Measurements from ENCODE around the gene IKZF1.
"Not testable (repeated sequence)": the region's sequence is repeated elsewhere in the genome, so short reads cannot be mapped to it uniquely, and the experiment has no call there.

IKZF1 gene

DNA sequence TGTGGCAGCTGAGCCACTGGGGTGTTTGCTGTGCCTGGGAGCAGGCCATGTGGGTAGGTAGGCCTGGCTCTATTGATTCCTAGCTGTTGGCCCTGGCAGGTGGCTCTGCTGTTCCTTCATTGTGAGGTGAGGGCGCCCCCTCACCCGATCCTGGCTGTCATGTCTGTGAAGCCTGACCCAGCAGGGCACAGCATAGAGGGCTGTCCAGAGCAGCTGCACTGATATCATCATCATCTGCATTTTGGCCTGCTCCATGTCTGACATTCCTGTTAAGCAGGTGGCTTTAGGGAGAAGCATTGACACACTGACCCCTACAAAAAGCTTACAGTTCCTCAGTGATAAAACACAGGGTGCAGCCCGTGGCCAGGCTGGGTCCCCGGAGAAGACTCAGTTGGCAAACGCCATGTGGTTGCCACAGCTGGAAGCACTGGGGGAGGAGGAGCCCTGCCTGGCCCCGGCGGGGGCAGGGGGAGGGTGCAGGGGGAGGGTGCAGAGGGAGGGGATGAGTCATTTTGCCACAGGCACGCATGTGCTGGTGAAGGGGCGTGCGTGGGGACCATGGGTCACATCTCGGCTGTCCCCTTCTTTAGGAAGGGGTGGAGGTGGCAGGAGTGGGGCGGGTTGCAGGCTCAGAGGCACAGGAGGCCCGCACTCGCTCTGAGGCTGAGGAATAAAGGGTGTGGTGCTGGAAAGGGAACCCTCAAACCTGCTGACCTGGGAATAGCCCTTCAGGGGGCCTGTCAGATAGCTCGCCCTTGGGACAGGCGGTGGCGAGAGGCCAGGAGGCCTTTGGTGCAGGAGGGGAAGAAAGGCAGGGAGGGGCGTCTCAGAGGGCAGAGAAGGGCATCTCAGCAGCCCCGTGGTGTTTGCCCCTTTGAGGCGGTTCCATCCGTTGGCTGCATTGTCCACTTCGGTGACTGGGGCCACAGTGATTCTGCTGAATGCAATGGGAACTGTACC lies 31.6 kb downstream of the IKZF1 start:
- peak; percentile 81 for DNase-seq

DNA sequence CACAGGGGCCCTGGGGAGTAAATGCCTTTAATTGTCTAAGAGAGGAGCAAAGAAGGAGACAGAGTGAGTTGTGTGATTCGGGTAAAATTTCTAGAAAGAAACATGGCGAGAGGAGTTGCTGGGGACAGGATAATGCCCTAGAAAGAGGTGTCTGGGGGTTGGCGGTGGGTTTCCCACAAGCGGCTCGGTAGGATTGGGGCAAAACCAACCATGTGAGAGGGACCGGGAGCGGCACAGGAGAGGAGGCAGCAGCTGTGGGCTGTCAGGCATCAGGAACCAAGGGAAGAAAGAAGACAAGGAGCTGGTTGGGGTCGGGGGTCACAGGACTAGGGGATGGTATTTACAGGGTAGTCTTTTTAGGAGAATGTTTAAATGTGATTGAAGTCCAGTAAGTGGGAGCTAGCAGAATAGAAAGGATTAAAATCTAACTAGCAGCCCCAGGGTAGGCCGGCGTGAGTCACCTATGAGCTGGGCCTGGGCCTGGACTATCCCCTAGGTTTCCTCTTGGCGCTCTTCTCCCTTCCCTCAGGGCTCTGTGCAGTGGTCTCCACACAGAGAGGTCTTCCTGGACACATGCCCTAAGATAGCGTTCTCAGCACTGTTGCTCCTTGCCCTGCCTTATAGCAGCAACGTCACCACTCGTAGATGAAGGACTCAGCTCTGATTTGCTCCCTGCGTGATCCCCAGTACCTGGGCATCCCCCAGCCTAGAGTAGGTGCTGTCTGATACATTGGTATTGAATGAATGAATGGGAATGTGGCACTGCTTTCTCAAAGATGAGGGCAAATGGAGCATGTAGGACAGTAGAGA lies 32.6 kb downstream of the IKZF1 start:
- DNase-seq = no peak

GRCh38 chr7:50339472-50339871 lies 35.0 kb downstream of the IKZF1 start:
- not testable (repeated sequence) for DNase-seq

GRCh38 chr7:50339990-50340500 lies 35.5 kb downstream of the IKZF1 start:
- peak; percentile 45 for DNase-seq

- DNase-seq = no peak
These were observed 37.2 kb downstream of the IKZF1 start for GRCh38 chr7:50341724-50342123.

DNA sequence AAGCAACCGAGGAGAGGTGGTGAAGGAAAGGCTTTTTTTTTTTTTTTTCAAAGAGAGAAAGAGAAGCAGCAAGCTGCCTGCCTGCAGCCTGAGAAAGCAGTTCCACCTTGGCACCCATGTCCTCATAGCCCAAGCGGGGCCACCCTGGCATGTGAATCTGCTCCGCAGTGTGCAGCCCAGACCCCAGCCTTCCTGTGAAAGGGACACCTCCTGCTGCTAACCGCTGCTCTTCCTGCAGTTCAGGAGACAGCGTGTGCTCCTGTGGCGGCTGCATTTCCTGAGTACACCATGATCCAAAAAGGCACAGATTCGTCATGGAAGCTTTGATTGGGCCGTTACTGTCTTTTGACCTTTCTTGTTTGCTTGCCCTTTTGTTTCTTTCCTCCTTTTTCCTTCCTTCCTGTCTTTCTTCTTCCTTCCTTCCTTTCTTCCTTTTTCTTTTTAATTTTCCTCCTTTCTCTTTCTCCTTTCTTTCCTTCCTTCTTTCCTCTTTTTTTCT lies 38.1 kb downstream of the IKZF1 start:
- DNase-seq = peak; percentile 44

GRCh38 chr7:50346545-50347497 lies 42.3 kb downstream of the IKZF1 start:
- DNase-seq = no peak

- no peak for DNase-seq
These were observed 43.2 kb downstream of the IKZF1 start for GRCh38 chr7:50347693-50348092.

DNA sequence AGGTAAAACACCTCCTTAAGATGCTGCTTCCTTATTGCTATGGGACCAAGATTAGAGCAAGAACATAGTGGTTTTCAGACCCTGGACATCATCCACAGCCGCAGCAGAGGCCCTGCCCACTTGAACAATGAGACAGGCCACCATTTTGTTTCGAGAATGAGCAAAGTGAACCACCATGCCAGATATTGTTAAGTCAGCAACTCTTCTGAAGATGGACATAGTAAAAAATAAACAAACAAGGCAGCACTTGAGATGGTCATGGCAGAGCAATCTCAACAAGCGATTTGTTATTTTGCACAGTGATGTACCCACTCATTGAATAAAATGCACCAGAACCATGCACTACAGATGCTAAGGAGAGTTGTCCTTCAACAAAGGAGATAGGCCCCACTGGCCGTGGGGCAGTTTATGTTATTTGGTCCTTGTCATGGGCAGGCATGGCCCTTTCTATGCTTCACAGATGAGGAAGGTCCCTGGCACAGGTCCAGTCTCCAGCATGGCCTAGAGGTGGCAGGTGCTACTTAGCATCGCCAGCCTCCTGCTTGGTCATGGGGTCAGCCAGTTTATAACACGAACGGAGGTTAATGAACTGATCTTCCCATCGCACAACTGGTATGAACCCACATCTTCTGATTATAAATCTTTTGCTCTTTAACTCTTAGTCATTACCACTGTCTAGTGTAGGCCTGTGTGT lies 44.1 kb downstream of the IKZF1 start:
- no peak for DNase-seq

- DNase-seq = no peak
These were observed 44.9 kb downstream of the IKZF1 start for GRCh38 chr7:50349399-50349798.

- DNase-seq = peak; percentile 53
These were observed 45.7 kb downstream of the IKZF1 start for GRCh38 chr7:50349963-50350944.

DNA sequence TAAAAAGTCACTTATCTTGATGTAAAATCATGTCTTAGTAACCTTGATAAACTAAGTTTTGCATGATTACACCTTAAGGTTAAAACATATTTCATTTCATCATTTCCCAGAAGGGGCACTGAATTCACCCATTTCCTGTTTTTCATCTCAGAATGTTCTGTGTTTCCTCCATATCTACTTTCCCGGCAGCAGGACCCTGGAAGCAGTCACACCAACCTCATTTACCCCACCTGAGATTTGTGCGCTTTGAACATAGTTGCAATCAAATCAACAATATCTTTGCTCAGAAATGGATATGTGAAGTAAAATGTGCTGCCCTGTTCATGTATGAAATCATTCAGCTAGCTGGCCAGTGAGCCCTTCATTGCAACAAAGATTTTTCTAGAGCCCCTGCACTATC lies 46.8 kb downstream of the IKZF1 start:
- no peak for DNase-seq

DNA sequence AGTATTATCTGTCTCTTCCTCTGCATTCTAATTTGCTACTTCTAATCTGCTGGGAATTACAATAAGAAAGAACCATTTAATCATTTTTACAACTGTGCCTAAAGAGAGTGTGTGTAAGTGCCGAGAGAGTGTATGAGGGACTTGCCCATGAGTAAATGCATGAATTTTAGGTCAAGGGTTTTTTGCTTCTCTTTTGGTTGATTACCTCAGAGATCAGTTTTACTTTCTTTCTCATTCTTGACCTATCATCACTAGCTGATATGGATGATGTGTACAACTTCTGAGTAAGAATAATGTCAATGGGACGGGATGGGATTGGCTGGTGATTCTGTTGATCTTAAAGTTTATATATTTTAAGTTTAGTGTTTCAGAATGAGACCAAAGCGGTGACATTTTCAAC lies 47.8 kb downstream of the IKZF1 start:
- peak; percentile 24 for DNase-seq

GRCh38 chr7:50352751-50353150 lies 48.2 kb downstream of the IKZF1 start:
- DNase-seq = no peak

DNA sequence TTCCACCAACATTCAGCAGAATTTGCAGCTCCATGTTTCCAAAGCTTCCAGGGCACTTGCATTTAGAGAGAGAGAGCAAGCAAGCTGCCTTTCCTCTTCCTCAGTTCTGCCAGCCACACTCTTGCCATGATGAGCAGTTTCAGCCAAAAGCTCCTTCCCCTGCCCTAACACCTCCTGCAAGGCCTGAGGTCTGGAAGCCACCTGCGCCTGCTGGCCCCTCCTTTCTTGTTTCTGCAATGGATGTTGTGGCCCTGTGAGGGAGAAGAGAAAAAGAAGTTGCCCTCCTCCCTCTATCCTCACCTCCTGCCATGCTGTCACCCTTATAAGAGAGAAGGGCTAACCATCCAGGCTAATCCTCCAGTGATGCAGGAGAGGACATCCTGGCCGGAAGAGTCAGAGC lies 48.7 kb downstream of the IKZF1 start:
- no peak for DNase-seq

- no peak for DNase-seq
These were observed 49.5 kb downstream of the IKZF1 start for GRCh38 chr7:50353894-50354595.

GRCh38 chr7:50355817-50356178 lies 51.3 kb downstream of the IKZF1 start:
- DNase-seq = peak; percentile 57

- peak; percentile 100 for DNase-seq
These were observed 51.9 kb downstream of the IKZF1 start for GRCh38 chr7:50356212-50356944.

GRCh38 chr7:50356945-50357268 lies 52.4 kb downstream of the IKZF1 start:
- DNase-seq = no peak

Data from MV-4-11 (cell line).